Activated CD8-positive, alpha-beta memory T cell treated with anti-CD3 and anti-CD28 coated beads, Interleukin-2, amount 50 U/mL, for 4 hours (primary cell): Measurements from ENCODE around the gene WBP2.
A peak's percentile ranks its signal among the peaks of the same experiment; 100 is the strongest.
"Not testable (repeated sequence)": the region's sequence is repeated elsewhere in the genome, so short reads cannot be mapped to it uniquely, and the experiment has no call there.

Source experiments
- DNase-seq: peaks from one replicate; pipeline ENCODE4 v3.0.0-alpha.2; 2020

The WBP2 gene

DNA sequence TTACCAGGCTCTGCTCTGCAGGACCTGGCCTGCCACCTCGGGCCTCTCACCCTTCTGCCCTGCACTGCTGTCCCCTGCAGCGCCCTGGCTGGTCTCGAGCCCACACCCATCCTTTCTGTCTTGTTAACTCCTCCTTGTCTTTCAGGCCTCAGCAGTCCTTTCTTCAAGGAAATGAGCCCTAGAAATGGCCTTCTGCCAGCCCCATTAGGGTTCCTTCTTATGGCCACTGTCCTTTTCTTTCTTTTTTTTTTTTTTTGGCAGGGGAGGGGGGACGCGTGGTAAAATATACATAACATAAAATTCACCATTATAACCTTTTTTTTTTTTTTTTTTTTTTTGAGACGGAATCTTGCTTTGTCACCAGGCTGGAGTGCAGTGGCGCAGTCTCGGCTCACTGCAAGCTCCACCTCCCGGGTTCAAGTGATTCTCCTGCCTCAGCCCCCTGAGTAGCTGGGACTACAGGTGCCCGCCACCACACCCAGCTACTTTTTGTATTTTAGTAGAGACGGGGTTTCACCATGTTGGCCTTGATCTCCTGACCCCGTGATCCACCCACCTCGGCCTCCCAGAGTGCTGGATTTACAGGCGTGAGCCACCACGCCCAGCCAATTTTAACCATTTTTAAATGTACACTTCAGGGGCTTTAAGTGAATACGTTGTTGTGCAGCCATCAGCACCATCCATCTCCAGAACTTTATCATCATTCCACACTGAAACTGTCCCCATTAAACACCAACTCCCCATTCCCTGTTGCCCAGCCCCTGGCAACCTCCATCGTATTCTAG lies 10.5 kb upstream of the WBP2 start:
- not testable (repeated sequence) for DNase-seq

DNA sequence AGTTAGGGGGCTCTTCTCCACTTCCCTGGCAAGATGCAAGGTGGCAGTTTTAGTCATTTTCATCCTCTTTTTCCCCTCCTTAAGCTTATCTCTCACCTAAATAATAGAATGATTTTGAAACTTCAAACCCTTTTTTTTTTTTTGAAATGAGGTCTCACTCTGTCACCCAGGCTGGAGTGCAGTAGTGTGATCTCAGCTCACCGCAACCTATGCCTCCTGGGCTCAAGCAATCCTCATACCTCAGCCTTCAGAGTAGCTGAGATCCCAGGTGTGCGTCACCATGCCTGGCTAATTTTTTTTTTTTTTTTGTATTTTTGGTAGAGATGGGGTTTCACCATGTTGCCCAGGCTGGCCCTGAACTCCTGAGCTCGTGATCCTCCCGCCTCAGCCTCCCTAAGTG lies 9.8 kb upstream of the WBP2 start:
- DNase-seq = not testable (repeated sequence)

DNA sequence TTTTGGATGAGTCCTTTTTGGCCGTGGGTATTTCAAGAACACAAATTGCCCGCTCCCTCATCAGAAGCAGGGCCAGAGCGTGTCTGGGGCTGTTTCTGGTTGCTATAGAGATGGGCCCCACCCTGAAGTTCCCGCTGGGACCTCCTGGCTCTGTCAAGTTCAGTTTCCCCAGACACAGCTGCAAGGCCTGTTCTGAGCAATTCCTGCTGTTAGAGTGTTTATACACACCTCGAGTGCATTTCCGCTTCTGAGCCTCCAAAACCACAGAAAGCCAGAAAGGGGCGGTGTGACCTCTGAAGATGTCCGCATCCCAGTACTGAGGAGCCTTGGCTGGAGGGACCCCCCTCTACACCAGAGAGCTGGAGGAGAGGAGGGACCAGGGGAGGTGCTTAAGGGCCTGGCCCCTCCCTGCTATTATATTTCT lies 9.3 kb upstream of the WBP2 start:
- DNase-seq = no peak

DNA sequence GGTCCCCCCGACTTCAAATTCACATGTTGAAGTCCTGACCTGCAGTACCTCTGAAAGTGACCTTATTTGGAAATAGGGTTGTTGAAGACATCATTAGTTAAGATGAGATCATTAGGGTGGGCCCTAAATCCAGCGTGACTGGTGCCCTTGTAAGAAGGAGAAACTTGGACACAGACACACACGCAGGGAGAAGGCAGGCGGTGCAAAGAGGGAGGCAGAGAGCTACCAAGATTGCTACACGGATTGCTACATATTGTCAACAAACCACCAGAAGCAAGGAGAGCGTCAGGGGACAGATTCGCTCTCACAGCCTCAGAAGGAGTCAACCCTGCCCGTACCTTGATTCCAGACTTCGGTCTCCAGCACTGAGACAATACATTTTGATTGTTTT lies 6.8 kb upstream of the WBP2 start:
- DNase-seq = no peak

DNA sequence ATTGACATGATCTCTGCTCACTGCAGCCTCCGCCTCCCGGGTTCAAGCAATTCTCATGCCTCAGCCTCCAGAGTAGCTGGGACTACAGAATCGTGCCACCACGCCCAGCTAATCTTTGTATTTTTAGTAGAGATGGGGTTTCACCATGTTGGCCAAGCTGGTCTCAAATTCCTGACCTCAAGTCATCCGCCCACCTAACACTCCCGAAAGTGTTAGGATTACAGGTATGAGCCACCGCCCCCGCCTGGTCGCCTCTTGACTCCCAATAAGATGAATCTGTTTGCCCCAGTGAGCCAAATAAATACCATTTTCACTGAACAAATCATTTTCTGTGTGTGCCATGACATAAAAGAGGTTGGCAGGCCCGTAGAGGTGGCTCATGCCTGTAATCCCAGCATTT lies 4.2 kb upstream of the WBP2 start:
- not testable (repeated sequence) for DNase-seq

DNA sequence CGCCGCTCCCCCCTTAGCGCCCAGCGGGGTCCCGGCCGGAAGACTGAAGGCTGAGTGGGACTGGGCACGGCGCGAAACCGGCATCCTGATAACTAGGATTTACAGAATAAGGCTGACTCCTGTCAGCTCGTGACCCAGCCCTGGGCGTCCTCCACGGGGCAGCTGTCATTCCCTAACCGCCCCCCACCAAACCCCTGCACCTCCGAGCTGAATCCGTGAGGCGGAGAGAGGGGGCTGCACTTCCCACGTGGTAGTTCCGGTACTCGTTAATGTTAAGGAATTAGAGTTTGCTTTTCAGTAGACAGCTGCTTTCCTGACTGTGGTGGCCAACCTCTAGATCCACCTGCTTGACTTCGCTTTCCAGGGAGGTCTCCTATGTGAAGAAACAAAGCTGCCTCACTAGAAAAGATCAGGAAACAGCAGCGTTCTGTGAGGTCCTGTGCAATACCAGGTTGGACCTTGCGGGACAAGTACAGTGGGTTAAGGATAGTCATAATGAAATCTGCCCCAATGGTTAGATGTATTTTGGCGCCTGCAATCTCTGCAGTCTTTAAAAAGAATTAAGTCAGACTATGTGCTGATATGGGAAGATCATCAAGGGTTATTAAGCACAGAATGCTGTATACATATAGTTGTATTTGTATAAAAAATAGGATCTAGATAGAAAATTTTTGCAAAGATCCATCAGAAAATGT lies 1.1 kb upstream of the WBP2 start:
- no peak for DNase-seq

DNA sequence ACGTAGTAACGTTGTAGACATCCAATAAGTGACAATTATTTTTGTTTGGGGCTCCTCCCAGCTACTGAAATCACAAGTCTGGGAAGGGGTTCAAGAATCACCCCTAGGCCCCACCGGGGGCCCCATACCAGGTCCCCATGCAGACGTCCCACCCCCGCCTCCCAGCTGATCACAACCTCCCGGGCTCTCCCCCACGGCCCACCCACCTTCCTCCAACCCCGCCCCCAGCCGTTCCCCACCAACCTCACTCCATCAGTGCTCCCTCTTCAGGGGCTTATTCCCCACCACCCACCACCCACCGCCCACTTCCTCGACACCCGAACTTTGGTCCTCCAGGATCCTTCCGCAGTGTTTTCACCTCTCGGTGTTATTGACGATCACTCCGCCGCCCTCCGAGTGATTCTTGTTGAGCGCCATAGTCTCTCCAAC lies 240 bp downstream of the WBP2 start:
- DNase-seq = no peak

DNA sequence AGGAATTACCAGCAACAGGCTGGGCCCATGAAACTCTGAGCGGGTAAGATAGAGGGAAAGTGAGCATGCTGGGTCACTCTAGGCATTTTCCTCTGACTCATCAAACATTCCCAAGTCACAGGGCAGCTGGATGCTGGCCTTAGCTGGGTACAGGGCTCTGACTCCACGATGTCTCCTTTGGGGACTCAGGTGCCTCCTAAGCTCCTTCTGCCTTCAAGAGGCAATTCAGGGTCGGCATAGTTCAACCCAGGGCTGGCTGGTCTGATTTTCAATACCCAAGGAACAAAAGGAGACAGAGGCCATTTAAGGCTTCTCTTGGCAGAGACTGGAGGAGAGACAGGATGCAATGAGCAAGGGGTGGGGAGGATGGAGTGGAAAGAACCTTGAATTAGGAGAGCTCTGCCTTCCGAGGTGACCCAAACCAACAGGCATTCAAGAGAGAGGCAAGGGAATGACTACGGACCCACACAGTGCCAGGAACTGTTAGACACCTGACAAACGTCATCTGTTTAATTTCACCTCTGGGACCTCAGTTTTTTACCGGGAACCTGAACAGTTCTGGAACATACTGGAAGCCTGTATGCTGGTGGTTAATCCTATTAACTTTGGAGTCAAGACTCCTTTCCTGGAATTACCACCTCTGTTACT lies 910 bp downstream of the WBP2 start:
- DNase-seq = no peak

DNA sequence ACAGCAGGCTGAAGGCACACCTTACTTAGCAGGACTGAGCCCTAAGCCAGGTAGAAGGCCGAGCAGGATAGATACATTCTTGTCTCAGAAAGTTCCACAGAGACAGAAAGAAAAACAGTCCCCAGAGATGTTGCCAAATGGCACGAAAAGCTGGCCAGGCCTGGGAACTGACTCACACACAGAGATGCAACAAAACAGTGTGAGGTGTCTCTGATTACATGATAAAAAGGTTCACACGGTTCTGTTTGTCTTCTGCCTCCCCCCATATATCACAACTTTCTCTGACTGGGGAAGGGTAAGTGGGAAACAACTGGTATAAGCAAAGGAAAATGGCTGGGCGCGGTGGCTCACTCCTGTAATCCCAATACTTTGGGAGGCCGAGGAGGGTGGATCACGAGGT lies 1.7 kb downstream of the WBP2 start:
- DNase-seq = no peak

DNA sequence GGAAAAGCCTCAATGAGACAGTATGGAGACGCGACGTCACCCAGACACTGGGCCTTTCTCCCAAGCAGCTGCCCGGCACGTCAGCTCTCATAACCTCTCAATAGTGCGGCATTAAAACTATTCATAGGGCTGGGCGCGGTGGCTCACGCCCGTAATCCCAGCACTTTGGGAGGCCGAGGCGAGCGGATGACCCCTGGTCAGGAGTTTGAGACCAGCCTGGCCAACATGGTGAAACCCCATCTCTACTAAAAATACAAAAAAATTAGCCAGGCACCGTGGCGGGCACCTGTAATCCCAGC lies 3.5 kb downstream of the WBP2 start:
- not testable (repeated sequence) for DNase-seq

DNA sequence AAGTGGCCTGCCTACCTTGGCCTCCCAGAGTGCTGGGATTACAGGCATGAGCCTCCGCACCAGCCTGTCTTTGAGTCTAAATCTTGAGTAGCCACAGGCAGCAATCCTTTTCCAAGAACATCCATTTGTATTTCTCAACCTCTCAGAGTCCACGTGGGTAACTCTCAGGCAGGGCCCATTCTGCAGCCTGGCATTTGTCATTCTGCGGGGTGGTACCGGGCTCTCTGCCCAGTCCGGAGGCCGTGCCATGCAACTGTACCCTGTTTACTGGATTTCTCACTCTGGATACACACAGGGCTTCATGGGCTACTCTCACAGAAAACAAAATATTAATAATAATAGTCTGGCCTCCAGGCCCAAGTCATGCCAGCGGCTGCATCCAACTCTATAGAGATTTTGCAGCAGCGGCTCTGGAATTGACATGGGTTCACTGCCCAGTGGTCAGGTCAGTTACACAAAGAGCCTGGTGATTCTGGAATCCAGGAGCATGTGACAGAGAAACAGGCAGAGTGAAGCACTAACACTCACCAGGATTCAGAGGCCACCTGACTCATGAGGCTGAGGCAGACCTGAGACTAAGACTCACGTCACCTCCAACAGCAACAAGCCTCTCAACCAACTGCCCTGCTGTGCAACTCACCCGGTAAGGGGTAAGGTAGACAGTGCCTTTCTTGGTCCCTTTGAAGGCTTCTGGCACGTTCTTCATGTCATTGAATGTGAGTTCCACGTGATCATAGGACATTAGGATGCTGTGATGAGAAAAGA lies 4.0 kb downstream of the WBP2 start:
- DNase-seq = no peak

DNA sequence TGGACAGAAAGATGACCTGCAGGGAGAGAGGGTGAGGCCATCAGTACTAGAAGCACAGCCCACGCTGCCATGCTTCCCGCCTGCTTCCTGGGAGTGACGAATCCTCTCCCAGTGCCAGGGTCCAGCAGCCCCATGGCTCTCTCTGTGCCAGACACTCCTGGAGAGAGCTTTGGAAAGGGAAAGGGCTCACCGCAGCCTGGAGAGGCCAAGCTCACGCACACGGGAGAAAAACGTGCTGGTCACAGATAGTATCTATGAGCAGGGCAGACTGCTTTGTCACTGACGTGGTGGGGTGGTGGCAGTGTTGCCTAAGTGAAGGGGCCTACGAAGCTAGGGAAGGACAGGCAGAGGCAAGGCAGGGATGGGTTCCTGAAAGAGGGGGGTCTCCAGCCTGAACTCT lies 5.4 kb downstream of the WBP2 start:
- DNase-seq = no peak

DNA sequence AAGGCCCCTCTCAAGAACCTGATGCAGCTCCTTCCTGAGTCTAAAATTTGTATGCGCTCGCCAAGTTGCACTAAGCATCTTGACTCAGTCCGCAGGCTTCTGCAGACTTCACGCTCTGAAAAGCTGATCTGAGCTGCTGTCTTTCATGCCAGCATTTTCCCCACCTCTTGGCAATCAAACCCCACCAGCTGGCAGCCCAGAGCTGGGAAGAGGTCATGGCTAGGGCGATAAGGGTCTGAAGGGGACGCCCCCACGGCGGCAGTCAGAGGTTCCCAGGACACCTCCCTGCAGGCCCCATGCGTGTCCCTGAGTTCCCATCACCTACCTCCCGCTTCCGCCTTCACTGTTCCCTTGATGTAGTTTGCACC lies 5.9 kb downstream of the WBP2 start:
- no peak for DNase-seq

DNA sequence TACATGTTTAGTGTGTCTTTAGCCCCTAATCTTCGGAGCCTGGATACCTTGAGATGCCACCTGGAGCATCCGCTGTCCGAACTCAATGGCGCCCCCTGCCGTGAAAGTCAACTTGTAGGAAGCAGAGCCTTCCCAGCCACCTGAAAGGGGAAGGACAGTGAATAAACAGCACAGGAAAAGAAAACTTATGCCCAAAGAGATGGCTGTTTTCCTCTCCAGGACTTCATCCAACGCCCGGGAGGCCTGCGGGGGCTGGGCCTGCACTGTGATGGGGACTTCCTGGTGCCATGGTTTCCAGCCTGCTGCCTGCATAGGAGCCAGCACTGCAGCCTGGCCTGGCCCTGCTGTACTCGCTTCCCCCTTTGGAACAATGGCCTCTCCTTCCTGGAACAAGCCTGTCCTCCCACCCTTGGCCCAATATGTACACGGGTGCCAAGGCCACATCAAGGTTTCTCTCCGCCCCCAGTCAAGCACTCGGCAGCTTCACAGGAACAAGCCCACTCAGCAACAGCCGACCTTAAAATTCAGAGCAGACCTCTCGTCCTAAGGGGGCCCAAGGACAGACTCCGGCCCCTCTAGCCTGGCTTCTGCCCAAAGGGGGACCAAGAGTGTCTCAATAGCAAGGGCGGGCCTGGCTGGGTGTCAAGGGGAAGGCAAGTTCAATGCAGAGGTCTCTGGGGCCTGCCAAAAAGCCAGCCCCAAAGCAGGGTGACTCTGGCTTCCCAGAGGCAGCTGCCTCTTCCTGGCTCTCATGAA lies 6.4 kb downstream of the WBP2 start:
- DNase-seq = peak; percentile 85

DNA sequence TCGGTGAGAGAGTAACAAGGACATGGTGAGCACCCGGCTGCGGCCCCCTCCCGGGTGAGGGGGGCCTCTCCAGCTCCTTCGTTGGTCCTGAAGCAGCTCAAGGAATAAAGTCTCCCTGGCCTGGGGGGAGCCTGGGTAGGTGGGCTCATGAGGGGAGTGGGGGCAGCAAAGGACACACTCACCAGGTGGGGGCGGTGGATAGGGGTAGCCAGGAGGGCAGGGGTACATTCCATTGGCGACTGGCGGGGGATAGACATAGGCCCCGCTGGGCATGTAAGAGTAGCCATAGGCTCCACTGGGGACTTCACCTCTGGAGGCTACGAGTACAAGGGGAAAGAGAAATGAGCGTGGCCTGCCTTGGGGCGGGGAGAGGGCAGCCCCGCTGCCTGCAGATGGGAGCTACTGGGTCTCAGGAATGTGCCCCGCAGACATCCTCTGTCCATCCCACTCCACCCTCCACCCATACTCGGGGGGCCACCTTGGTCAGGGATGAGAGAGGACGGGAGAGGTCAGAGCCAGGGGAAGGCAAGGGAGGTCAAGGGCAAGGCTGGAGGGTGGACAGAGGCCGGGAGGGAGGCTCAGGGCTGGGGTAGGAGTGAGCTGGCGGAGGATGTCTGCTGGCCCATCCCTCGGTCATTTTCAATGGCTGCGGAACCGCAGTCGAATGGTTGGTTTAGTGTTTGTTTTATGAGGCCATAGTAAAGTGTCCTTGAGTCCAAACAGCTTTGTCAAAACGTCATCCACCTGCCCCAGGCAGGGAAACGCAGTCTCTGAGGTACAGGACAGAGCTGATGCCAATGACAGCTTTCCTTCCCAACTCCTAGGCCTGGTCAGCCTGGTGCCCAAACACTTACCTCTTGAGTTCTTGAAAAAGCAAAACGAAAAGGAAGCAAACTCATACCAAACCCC lies 7.3 kb downstream of the WBP2 start:
- DNase-seq = no peak

DNA sequence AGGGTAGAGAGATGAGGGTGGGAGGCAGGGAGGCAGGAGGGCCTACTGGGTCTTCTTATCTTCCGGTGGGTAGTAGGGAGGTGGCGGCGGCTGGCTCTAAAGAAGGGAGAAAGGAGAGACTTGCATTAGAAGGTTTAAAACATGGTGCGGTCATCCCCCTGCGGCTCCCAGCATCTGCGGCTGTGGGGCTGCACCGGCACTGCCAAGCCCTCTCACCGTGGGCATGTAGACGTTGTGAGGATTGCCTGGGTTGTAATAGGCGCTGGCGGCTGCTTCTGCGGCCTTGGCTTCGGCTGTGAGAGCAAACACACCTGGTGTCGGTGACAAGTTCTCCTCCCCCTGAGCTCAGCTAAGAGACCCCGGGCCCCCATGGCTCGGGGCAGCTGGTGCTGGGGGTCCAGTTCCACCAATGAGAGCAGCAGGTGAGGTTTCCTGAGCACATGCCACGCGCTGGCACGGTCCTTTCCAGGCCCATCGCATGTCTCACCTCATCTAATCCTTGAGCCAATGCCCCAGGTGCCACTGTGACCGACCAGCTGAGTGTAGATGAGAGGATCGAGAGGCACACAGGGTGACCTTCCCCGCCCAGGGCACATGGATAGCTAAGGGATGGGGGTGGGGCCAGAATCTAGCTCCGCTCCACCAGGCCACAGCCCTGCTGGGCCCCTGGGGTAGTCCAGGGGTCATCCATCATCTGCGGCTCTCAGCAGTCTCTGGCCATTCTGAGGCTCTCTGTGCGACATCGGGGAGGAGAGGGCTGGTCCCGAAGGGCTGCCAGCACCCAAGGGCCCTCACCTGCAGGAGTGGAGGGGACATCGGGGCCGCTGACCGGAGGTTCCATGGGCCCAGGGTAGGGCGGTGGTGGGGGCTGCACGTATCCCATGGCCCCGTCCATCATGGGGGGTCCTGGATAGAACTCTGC lies 8.2 kb downstream of the WBP2 start:
- DNase-seq = no peak

DNA sequence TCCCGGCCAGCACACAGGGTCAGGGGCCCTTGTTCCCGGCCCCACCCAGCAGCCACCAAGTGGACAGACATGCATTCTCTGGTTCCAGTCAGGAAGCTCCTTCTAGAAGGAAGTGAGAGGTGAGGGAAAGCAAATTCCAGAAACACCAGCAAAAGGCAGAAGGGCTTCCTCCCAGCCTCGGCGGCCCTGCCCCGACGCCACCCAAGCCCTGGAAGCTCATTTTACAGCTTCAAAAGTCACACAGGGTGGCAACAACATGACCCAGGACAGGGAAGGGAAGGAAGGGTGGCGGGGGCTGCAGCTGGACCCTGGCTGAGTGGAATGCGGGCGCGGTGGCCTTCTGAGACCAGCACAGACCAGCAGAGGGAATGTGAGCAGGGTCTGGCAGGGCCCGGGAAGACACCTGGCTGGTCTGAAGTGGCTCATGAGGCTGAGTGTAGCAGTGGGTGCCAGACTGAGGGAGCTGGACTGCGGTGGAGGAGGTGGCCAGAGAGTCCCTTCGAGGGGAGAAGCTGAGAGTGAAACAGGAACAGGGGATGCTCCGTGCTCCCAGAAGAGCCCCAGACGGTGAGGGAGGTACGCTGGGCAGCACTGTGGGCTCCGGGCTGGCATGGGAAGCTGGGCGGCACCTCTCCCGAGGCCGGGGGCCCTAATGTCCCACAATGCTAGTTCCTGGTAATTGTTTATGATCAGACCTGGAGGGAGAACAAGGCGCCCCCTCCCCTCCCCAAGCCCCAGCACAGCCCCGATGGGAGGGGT lies 9.0 kb downstream of the WBP2 start:
- DNase-seq = no peak

DNA sequence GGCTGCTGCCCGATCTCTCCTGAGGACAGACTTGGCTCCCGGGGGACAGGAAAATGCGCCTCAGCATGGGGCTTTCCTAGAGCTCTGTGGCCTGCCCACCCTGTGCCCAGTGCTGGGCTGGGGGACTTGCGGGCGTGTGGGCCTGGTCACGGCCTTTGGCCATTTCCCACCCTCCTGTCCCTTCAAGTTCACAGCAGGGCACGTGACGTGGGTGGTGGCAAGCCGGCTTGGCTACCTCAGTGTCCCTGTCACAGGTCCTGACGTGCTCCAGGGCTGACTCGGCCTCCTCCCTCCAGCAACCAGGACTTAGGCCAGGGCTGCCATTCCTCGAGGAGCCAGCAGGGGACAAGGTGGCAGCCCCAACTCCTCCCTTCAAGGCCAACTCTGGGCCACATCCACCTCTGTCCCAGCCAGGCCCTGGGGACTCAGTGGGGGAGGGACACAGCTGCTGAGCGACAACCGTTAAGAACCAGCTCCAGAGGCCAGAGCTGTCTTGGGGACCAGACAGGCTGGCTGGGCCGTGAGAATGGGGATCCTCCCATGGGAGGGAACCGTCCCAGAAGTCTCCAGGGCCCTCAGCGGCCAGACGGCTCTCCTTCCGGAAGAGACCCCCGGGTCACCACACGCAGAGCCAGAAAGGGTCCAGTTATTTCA lies 9.9 kb downstream of the WBP2 start:
- DNase-seq = peak; percentile 60

DNA sequence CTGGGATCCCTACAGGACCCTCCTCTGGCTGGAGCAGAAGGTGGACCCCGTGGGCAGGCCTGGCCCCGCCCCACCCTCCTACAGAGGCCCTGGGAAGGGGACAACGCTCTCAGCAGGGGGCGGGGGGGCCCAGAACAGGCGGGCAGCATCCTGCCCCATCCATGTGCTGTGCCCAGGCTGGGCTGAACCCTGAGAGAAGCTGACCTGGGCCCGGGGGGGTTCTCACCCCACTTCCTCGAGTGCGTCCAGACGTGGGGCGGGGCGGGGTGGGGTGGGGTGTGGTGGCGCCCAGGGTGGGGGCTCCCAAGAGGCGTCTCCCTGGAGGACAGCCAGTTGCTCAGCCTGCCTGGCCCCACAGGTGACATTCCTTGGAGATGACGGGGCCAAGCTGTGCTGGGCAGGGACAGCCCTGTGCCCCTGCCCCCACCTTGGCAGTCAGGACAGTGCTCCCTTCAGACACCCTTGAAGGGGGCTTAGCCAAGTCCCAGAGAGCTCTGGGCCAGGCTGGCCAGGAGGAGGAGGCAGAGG lies 10.5 kb downstream of the WBP2 start:
- DNase-seq = no peak
